H4 (cell line): ENCODE results near the gene FAM120B. TPM values are rescaled to one million over a fixed set of nuclear protein-coding genes. Genes with fewer than 3 reads are reported as not detected.

Experiments
- DNase-seq: peaks from one replicate; pipeline ENCODE4 v3.0.0-alpha.2; 2015; ENCODE audit warnings: low spot score
- total RNA-seq: library from RNA; depleted of rRNA; stranded (reverse); fragments of >200 nt; shearing (Covaris generic); gene quantifications from 2 replicates; pipeline ENCODE4 v1.2.3, GENCODE V29; 2014

FAM120B gene
- total RNA-seq, 1 experiment from 2014 or later: 4.8 TPM

GRCh38 chr6:170355661-170356060, 49.1 kb downstream of the FAM120B start:
- DNase-seq: no peak

GRCh38 chr6:170357812-170358211, 51.3 kb downstream of the FAM120B start:
- DNase-seq: no peak

GRCh38 chr6:170358496-170358895, 51.9 kb downstream of the FAM120B start:
- DNase-seq: no peak

GRCh38 chr6:170360476-170360875, 53.9 kb downstream of the FAM120B start:
- DNase-seq: no peak

GRCh38 chr6:170361335-170361734, 54.8 kb downstream of the FAM120B start:
- no peak for DNase-seq

GRCh38 chr6:170362121-170362520, 55.6 kb downstream of the FAM120B start:
- no peak for DNase-seq

GRCh38 chr6:170363255-170363654, 56.7 kb downstream of the FAM120B start:
- DNase-seq: no peak

- no peak for DNase-seq
Measured at GRCh38 chr6:170365121-170365520, 58.6 kb downstream of the FAM120B start.

GRCh38 chr6:170365593-170365992, 59.0 kb downstream of the FAM120B start:
- DNase-seq: no peak

- no peak for DNase-seq
Measured at GRCh38 chr6:170366248-170366960, 59.8 kb downstream of the FAM120B start.

- no peak for DNase-seq
Measured at GRCh38 chr6:170367241-170367640, 60.7 kb downstream of the FAM120B start.

- DNase-seq: no peak
Measured at GRCh38 chr6:170368544-170368943, 62.0 kb downstream of the FAM120B start.

GRCh38 chr6:170369403-170369802, 62.8 kb downstream of the FAM120B start:
- no peak for DNase-seq

GRCh38 chr6:170370416-170370815, 63.9 kb downstream of the FAM120B start:
- no peak for DNase-seq

- no peak for DNase-seq
Measured at GRCh38 chr6:170371080-170371479, 64.5 kb downstream of the FAM120B start.

GRCh38 chr6:170371588-170371987, 65.0 kb downstream of the FAM120B start:
- no peak for DNase-seq

GRCh38 chr6:170372380-170373325, 66.1 kb downstream of the FAM120B start:
- DNase-seq: no peak

GRCh38 chr6:170374571-170375444, 68.2 kb downstream of the FAM120B start:
- no peak for DNase-seq

- DNase-seq: no peak
Measured at GRCh38 chr6:170375661-170376060, 69.1 kb downstream of the FAM120B start.

GRCh38 chr6:170376386-170377043, 70.0 kb downstream of the FAM120B start:
- DNase-seq: no peak

- no peak for DNase-seq
Measured at GRCh38 chr6:170378502-170378901, 71.9 kb downstream of the FAM120B start.
